Effector CD4-positive, alpha-beta T cell (primary cell): Measurements from ENCODE around the gene CPXM2. TPM values are rescaled to one million over a fixed set of nuclear protein-coding genes. Genes with fewer than 3 reads are reported as not detected.

Experiments used
- DNase-seq: peaks from one replicate; pipeline ENCODE4 v3.0.0-alpha.2; 2020
- total RNA-seq: gene quantifications from one replicate; lab custom pipeline; 2026; lab: John Stamatoyannopoulos, UW

The CPXM2 gene
- not detected for total RNA-seq

GRCh38 chr10:123891144-123892071 is at the start of gene CPXM2:
TSS of gene CPXM2 (minus strand) at chr10:123891807. CDS start at chr10:123891659, 148 bp downstream.
- no peak for DNase-seq

DNA sequence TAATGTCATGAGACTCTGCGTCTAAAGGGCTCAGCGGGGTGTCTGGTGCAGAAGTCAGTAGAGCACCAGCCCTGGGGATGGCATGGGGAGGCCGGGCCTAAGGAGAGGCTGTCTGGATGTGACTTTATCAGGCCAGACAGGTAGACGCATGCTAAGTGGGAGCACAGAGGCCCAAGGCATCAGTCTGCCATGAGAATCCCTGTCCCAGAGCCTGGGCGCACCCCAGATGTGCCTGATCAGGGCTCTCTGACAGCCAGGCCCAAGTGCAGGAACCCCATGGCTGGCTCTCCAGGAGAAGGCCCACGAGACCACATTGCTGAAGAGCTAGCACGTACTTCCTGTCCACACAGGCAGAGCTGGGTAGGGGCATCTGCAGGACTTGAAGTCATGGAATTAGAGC is 48.0 kb upstream of the CPXM2 start:
- DNase-seq, result no peak

GRCh38 chr10:123938890-123939289 is 47.3 kb upstream of the CPXM2 start:
- no peak for DNase-seq

DNA sequence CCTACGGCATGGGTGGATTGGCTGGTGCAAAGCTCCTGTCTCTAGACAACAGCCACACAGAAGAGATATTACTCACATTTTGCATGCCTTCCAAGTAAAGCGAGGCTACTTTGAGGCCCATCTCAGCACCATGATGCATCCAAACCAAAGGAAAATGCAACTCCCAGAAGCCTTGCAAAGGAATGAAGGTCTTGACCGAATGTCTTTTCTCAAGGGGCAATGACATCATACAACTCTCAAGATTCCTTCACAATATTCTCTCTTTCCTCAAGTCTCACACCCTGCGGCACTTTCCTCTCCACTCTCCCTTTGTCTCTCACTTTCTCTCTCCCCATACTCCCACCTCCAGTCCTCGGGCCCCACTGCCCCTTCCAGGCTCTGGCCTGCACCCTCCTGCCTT is 44.8 kb upstream of the CPXM2 start:
- no peak for DNase-seq

GRCh38 chr10:123935680-123936079 is 44.1 kb upstream of the CPXM2 start:
- DNase-seq, result no peak

GRCh38 chr10:123934846-123935245 is 43.2 kb upstream of the CPXM2 start:
- DNase-seq, result no peak

DNA sequence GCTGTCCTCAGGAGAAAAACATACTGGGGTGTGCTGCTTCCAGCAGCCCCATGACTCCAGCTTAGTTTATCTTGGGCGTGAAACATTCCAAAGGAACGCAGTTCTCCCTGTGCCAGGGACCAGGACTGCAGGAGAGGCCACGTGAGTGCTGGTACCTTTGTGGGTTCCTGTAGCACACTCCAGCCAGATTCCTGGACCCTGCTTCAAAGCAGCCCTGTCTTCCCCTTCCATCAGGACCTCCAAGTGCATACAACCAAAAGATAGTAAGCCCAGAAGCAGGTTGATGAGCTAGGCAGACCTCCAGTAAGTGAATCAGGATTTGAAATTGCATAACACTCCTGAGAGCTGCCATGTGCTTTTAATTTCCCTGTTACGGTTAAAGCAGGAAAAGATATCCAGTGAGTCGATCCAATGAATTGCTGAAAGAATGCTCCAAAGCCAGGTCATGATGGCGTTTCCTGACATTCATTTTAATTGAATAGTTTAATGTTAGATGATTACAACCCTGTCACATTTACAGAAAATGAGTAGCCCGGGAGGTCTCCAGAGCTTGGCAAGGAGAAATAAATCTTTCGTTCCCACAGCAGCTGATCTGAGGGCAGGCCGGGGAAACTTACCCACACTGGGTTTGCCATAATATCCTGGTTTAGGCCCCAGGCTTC is 38.9 kb upstream of the CPXM2 start:
- DNase-seq, result no peak

GRCh38 chr10:123929791-123930190 is 38.2 kb upstream of the CPXM2 start:
- no peak for DNase-seq

DNA sequence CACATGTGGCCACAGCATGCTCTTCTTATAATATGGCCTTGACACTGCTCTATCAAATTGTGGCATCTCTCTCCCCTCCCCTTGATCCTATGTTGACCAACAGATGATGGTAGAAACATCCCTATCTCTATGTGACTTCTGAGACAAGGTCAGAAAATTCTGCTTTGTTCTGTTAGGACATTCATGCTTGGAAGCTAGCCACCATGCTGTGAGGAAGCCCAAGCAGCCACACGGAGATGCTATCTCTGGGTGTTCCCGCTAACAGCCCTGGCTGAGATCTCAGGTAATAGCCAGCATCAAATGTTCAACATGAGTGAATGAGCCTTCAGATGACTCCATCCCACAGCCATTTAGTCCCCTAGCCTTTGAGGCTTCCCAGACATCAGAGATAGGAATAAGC is 36.8 kb upstream of the CPXM2 start:
- no peak for DNase-seq

- no peak for DNase-seq
Observed at GRCh38 chr10:123926401-123927264, 35.0 kb upstream of the CPXM2 start.

- no peak for DNase-seq
Observed at GRCh38 chr10:123922126-123922525, 30.5 kb upstream of the CPXM2 start.

DNA sequence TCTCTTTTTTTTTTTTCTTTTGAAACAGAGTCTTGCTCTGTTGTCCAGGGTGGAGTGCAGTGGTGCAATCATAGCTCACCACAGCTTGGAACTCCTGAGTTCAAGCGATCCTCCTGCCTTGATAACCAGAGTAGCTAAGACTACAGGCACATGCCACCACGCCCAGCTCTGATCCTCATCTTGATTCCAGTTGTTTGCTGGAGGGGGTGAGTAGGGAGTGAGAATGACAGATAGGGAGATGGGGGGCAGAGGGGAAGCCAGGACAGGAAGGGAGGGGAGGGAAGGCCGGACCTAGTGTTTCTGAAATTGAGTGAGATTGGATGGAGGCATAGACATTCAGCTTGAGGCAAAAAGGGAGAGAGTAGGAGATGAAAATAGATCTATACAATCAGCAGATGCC is 25.2 kb upstream of the CPXM2 start:
- DNase-seq, result no peak

DNA sequence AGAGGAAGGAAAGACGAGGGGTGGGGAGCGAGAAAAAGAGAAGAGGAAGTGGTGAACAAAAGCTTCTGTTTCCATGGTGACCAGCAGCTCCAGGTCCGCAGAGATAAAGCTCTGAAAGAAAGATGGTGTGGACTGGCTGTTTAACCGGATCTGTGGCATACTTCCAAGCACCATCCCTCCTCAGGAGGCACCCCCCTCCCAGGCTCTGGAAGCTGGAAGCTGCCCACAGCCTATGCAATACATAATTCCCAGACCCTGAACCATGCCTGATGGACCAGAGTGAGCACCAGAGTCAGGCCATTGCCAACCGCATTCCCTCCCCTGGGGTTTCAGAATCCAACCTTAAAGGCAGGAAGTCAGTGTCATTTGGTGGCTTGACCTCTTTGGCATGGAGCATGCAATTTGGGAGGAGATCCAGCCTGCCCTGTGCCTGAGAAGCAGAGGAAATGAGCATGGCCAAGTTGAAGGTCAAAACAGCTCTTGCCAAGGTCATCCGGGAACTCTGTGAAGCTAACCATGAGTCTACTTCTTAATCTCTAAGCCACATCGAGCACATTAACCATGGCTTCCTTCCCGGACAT is 22.2 kb upstream of the CPXM2 start:
- DNase-seq, result no peak

- DNase-seq, result no peak
Observed at GRCh38 chr10:123912871-123913270, 21.3 kb upstream of the CPXM2 start.

DNA sequence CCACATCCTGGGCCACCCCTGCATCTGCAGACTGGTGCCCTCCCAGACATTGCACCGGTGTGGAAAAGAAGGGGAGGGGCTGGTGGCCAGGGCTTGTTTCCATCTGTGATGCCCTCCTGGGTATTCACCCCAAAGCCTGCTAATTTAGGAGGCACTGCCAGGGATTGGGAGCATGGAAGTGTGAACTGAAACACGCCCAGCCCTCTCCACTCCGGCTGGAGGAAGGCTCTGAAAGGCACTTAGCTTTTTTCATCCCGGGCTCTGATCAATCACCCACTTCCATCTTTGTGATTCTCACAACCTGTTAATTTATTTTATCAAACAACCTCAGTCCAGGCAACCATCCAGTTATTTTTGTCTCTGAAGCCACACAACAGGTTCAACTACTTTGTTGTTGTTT is 20.9 kb upstream of the CPXM2 start:
- DNase-seq, result no peak

- DNase-seq, result no peak
Observed at GRCh38 chr10:123911866-123912265, 20.3 kb upstream of the CPXM2 start.

- DNase-seq, result no peak
Observed at GRCh38 chr10:123909866-123910265, 18.3 kb upstream of the CPXM2 start.

GRCh38 chr10:123909426-123909825 is 17.8 kb upstream of the CPXM2 start:
- no peak for DNase-seq

DNA sequence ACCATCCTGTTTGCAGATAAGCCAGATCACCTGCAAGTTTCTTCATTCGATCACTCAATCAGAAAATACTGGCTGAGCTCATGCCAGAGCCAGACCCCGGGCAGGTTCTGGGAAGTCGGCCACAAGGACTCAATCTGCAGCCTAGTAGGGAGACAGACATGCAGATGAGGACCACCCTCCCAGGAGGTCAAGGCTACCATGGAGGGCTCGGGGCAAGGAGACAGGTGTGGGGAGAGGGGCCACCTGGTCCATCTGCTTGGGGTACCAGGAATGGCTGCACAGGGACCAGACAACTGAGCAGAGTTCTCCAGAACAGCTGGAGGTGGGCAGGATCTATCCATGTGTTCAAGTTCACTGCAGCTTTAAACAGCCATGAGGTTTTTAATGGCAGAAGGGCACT is 16.8 kb upstream of the CPXM2 start:
- DNase-seq, result no peak

GRCh38 chr10:123906884-123907652 is 15.5 kb upstream of the CPXM2 start:
- no peak for DNase-seq

- no peak for DNase-seq
Observed at GRCh38 chr10:123906296-123906695, 14.7 kb upstream of the CPXM2 start.

GRCh38 chr10:123904834-123905409 is 13.3 kb upstream of the CPXM2 start:
- no peak for DNase-seq
